ENCODE data around the gene STEAP2.
A peak's percentile ranks its signal among the peaks of the same experiment; 100 is the strongest.
"Not testable (repeated sequence)": the region's sequence is repeated elsewhere in the genome, so short reads cannot be mapped to it uniquely, and the experiment has no call there.

The STEAP2 gene

GRCh38 chr7:90238022-90238421 is 26.5 kb downstream of the STEAP2 start:
- DNase-seq (ENCODE audit: low read depth) = no peak

- DNase-seq (ENCODE audit: low read depth) = no peak
Observed at GRCh38 chr7:90238583-90238982, 27.0 kb downstream of the STEAP2 start.

DNA sequence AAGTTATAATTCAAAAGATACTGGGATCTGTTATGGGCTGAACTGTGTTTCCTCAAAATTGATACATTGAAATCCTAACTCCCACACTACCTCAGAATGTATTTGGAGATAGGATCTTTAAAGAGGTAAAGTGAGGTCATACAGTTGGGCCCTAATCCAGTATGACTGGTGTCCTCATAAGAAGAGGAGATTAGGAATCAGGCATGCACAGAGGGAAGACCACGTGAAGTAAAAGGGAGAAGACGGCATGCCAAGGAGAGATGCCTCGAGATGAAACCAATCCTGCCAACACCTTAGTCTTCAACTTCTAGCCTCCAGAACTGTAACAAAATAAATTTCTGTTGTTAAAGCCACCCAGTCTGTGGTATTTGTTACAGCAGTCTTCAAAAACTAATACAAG is 27.5 kb downstream of the STEAP2 start:
- no peak for DNase-seq (ENCODE audit: low read depth)

- DNase-seq (ENCODE audit: low read depth) = no peak
Observed at GRCh38 chr7:90239625-90240228, 28.2 kb downstream of the STEAP2 start.

- DNase-seq (ENCODE audit: low read depth) = no peak
Observed at GRCh38 chr7:90242369-90243168, 31.0 kb downstream of the STEAP2 start.

DNA sequence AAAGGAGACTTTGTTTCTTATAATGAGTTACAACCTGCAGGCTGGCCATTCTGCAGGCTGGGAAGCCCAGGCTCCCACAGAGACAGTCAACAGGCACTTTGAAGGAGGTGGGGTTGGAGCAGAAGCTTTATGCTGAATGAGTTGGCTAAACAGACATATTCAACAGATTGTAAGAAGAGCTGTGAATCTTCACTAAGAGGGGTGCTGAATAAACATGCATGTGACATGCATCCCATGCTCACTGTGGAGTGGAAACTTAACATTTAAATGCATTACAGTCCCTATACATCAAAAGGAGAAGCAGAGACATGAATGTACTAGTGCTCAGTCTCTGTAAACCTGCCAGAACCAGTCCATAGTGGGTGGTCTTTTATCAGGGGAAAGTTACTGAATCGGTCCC is 32.0 kb downstream of the STEAP2 start:
- DNase-seq (ENCODE audit: low read depth) = no peak

- no peak for DNase-seq (ENCODE audit: low read depth)
Observed at GRCh38 chr7:90244565-90244908, 33.0 kb downstream of the STEAP2 start.

- peak; percentile 76 for DNase-seq (ENCODE audit: low read depth)
Observed at GRCh38 chr7:90244909-90245851, 33.6 kb downstream of the STEAP2 start, which contains the start of gene CFAP69. Gene CFAP69 (plus strand): TSS chr7:90245174. CDS start chr7:90245425, 251 bp downstream.

- no peak for DNase-seq (ENCODE audit: low read depth)
Observed at GRCh38 chr7:90246171-90246570, 34.6 kb downstream of the STEAP2 start.

DNA sequence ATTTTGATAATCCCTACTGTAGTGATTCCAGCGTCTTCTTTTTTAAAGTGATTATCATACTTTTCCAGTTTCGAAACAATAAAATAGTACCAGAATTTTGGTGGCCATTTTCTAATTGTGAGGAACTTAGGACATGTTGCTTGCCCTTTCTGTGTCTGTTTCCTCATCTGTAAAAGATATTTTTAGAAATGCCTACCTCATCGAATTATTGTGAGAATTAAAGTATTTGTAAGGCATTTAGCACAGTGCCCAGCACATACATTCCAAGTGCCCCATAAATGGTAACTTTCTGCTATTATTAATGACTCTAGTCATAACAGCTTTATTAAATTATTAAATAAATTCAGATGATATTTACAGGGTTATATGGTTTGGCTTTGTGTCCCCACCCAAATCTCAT is 37.2 kb downstream of the STEAP2 start:
- DNase-seq (ENCODE audit: low read depth) = no peak

DNA sequence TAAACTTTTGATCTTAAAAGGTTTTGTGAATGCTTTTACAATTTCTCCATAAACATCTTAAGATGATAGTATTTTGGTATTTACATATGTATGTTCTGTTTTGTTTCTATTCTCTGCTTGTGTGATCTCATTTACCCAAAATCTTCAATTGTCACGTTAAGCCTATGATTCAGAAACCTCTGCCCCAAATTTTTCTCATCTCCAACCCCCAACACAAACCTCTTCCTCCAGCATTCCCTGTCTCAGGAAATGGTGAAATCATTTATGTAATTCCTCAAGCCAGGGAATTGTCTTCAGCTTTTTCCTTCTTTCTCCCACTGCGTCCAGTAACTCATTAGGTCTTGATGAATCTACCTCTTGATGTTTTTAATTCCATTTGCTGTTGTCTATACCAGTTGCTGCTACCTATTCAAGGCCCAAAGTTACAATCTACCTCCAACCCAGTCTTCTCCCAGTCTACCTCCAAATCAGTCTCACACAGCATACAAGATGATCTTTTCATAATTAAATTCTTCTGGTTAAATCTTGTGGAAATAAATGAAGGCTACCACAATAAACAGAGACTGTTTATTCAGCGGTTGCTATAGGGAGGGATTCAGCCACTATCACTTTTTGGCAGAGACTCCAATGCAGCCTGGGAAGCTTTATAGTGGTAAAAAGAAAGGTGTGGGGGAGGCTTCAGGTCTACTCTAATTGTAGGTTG is 39.2 kb downstream of the STEAP2 start:
- DNase-seq (ENCODE audit: low read depth) = no peak

DNA sequence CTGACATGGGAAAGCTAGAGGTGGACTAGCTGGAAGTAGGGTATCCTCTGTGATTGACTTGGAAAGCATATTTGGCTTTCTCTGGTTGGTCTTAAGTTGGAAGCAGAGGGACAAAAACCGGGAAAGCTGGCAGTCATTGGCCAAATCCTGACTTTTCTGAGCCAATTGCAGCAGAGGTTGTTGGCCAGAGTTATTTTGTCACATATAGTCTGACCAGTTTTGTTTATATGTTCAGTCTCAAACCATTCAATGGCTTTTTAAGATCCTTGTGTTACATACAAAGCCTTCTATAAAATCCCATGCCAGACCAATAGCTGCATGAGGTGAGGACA is 39.7 kb downstream of the STEAP2 start:
- no peak for DNase-seq (ENCODE audit: low read depth)

- not testable (repeated sequence) for DNase-seq (ENCODE audit: low read depth)
Observed at GRCh38 chr7:90256011-90256410, 44.5 kb downstream of the STEAP2 start.

DNA sequence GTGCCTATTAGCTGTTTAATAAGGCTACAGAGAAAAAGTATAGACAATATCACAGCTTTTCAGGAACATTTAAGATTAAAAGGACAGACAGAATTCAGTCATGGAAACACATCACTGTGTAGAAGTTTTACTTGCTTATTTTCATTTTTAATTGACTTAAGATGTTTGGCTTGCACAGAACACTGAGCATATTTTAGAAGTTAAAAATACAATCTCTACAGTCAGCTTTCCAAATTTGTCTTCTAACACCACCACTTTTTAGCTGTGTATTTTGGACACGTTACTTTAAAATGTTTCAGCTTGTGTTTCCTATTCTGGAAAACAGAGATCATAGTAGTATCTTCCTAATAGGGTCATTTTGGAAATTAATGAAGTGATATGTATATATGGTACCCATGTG is 45.2 kb downstream of the STEAP2 start:
- DNase-seq (ENCODE audit: low read depth) = no peak

DNA sequence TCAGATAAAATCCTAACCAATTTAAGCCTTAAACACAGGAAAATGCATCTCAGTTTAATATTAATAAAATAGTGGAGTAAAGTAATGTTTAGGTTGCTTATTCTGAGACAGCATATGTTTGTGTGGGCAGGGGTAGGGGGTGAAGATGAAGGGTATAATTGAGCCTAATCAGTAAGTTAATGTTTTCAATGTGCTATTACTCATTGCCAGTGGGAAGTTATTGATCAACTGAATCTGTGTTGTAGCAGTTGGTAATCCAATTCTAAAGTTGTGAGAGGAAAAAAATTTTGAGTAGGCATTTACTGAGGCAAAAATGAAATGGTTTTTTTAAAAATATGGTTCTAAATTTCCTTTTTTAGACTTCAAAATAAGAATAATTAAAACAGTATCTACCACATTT is 49.9 kb downstream of the STEAP2 start:
- DNase-seq (ENCODE audit: low read depth) = no peak

DNA sequence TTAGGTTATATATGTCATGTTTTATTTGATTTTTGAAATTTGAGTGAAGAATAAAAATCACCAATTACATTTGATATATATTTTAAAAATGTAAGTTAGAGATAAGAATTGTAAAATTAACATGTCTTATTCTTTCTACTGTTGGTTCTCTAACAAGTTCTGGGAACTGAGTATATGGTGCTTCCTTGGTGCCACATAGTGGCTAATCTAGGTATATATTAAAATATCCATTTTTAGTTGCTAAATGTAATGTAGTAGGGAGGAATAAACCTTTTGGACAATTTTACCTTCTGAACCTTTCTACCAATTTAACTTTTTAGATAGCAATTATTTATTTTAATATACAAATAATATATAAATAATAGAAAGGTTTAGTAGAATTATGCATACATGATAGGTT is 50.9 kb downstream of the STEAP2 start:
- DNase-seq (ENCODE audit: low read depth) = no peak

DNA sequence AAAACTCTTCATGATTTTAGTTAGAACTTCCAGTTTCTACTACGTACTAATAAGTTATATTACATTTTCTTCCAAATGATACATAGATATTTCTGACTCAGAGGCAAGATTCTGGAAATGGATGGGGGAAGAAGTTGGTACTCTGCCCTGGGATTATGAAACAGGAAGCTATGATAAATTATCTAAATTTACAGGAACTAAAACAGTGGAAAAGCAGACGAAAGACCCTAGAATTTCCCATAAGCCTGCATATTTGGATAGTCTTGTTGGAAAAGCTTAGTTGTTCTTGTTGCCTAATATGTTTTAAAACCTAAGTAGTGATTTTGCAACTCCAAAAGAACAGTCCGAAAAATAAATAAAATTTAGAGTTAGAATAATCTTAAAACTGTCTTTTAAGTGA is 55.3 kb downstream of the STEAP2 start:
- DNase-seq (ENCODE audit: low read depth) = no peak

- DNase-seq (ENCODE audit: low read depth) = no peak
Observed at GRCh38 chr7:90267263-90267858, 55.8 kb downstream of the STEAP2 start.

- no peak for DNase-seq (ENCODE audit: low read depth)
Observed at GRCh38 chr7:90269163-90269562, 57.6 kb downstream of the STEAP2 start.

GRCh38 chr7:90270431-90271178 is 59.1 kb downstream of the STEAP2 start:
- no peak for DNase-seq (ENCODE audit: low read depth)

DNA sequence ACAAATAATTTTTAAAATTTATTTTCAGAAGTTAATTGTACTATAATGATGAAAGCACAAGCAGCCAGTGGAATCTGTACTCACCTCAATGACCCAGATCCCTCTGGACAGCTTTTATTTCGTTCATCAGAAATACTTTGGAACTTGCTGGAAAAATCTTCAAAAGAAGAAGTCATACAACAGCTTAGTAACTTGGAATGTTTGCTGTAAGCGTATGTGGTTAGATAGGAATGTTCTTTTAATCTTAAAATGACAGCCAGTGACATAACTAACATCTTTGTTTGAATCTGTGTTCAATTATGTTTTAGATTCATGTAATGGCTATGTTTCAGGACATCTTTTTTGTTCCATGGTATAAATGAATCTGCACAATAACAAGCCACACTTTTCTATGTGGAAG is 60.2 kb downstream of the STEAP2 start:
- no peak for DNase-seq (ENCODE audit: low read depth)
